Keratinocyte (primary cell): ENCODE data around the gene SYTL2.

ENCODE experiments used
- EZH2 ChIP-seq: IDR thresholded peaks from one replicate; pipeline ENCODE4 v1.6.1; 2012; ENCODE audit warnings: inconsistent platforms, mild to moderate bottlenecking, low read length, moderate library complexity
- TF ChIP-seq, protein P1 (sequence below), 3 experiments: IDR thresholded peaks in 1 of 3; conservative IDR thresholded peaks in 1 of 3; optimal IDR thresholded peaks in 1 of 3; 2 replicates in 2 of 3; 3 replicates in 1 of 3; pipeline versions ENCODE3 to v1.5.1; 2011; ENCODE audit warnings: low read length in 3 of 3, mild to moderate bottlenecking in 3 of 3, moderate library complexity in 2 of 3, control low read depth in 1 of 3, inconsistent platforms in 1 of 3; ENCODE audit not compliant: insufficient read depth in 2 of 3; ENCODE audit errors: extremely low read depth in 1 of 3

DNA sequence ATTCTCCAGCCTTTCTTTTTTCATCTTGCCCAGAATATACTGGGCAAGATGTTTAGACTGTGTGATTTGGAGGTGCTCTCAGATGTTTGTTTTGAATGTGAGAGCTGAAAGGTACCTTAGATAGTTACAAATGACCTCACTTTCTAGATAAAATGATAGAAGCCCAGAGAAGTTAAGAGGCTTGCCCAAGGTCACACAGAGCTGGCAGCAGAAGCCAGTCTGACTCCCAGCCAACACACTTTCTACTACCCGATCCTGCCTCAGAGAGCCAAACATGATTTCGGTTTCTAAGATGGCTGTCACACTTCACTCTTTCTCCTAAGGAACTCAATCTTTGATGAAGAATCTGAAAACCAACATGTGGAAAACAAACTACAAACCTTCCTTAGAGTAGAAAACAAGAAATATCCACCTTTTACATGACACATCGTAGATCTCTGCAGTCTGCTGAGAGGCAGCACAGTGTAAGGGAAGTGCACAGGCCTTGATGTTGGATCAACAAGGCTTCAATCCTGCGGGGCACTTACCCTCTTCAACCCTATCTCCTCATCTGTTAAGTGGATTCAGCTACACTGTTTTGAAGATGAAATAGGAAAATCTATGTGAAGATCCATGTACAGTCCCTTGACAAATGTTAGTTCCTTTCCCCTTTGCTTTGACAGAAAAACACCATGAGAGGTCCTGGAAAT lies 58.6 kb downstream of the SYTL2 start:
- TF ChIP-seq, protein P1, sequence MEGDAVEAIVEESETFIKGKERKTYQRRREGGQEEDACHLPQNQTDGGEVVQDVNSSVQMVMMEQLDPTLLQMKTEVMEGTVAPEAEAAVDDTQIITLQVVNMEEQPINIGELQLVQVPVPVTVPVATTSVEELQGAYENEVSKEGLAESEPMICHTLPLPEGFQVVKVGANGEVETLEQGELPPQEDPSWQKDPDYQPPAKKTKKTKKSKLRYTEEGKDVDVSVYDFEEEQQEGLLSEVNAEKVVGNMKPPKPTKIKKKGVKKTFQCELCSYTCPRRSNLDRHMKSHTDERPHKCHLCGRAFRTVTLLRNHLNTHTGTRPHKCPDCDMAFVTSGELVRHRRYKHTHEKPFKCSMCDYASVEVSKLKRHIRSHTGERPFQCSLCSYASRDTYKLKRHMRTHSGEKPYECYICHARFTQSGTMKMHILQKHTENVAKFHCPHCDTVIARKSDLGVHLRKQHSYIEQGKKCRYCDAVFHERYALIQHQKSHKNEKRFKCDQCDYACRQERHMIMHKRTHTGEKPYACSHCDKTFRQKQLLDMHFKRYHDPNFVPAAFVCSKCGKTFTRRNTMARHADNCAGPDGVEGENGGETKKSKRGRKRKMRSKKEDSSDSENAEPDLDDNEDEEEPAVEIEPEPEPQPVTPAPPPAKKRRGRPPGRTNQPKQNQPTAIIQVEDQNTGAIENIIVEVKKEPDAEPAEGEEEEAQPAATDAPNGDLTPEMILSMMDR (optimal IDR thresholded peaks at IDR 0.05 in 1 of 3, IDR thresholded peaks at IDR 0.05 in 1 of 3, conservative IDR thresholded peaks at IDR 0.05 in 1 of 3; ENCODE audit: extremely low read depth in 1 of 3, insufficient read depth in 2 of 3, low read length in 3 of 3), result no peak
- no peak for TF ChIP-seq EZH2
